ENCODE data around the gene NR2E3.
"Not testable (repeated sequence)": the region's sequence is repeated elsewhere in the genome, so short reads cannot be mapped to it uniquely, and the experiment has no call there.

The NR2E3 gene

DNA sequence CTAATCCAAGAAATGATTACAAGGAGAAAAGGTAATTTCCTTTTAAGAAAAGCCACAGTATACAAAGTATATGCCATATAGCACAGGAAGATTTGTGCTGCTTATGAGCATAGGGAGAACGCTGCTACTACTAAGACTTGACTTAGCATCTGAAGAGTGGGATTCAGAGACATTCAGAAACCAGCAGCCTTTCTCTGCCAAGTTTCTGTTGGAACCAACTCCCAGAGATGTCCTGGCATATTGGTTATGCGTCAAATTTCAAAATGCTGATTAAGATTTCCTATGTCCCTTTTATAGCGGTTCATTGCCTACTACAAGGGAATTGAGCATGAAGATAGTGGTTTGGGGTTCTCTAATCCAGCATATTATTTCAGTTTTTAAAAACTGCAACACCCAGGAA is 4.9 kb downstream of the NR2E3 start:
- no peak for DNase-seq (ENCODE audit: low read depth, low spot score)

DNA sequence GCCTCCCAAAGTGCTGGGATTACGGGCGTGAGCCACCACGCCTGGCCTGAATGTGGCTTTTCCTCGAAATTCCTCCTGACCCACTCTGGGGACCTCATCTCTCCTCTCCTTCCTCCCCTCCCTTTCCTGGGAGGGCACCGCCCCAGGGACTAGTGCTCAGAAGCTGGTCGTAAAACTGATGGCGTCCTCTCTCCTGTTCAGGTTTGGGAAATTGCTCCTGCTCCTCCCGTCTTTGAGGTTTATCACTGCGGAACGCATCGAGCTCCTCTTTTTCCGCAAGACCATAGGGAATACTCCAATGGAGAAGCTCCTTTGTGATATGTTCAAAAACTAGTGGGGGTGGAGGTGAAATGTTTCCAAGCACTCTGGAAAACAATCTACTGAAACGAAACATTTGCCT is 7.0 kb downstream of the NR2E3 start:
- no peak for DNase-seq (ENCODE audit: low read depth, low spot score)

DNA sequence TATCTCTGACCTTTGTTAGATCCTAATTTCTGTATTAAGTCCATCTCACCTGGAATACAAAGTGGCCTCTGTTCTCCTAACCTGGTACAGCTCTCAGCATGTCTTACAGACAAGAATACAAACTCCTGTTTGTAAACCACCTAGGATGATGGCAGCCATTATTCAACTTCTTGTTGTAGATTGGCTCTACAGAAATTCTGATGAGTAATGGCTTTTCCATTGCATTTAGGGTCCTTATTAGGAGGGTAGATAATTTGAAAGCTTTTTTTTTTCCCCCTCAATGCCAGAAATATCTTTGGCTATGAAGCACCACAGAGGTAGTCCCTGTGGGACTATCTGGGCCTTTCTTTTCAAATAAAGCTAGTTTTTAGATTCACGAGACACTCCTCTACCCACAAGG is 9.8 kb downstream of the NR2E3 start:
- DNase-seq (ENCODE audit: low read depth, low spot score) = no peak

DNA sequence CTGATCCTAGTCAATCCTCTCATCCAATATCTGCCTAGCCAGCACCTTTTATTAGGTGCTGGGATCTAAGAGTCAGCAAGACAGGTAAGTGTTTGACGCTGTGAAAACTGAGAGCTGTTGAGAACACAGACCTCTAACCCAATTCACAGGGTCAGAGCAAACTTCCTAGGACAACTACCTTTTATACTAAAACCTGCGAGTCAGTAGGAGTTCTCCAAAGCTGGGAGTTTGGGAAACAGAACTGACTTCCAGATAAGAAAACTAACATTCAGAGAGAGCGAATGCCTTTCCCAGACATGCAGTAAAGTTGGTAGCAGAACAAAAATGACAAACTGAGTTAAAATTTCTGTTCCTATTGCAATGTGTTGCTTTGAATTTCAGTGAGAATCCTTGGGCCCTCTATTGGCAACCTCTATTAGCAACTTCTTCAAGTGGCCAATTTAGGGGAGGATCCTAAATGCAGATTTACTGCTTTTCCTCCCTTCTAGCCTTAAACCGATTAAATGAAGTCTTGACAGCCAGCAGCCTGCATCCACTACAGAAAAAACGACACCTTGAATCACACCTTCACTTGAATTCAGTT is 11.3 kb downstream of the NR2E3 start:
- DNase-seq (ENCODE audit: low read depth, low spot score) = no peak

DNA sequence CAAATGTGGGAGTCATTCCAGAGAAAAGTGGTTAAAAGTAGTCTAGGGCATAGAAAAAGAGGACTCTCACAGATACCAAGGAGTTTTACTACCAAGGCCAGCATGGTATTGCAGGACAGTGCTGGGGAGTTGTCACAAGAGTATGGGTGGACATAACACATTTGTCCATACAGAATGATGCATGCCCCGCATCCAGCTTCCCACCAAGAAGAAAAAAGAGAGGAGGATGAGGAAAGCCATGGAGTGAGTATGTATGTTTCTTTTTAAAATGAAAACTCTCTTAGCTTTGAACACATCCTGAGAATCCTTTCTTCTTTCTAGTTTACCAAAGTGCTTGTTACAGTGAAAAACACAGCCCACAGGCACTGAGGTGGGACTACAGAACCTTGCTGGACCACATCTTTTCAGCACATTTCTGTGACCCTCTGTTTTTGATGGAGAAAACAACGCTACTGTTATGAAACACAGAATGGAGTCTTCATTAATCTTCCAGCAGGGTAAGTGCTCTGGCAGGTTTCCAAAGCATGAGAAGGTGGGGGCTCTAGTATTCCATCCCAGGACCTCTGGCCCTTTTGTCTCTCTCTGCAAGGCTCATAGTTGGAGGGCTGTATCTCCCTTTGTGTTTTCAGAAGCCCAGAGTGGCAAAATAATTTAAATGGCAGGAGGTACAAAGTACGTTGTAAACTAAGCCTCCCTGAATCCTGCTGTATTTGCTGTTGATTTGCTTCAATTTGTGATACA is 12.7 kb downstream of the NR2E3 start:
- DNase-seq (ENCODE audit: low read depth, low spot score) = no peak

DNA sequence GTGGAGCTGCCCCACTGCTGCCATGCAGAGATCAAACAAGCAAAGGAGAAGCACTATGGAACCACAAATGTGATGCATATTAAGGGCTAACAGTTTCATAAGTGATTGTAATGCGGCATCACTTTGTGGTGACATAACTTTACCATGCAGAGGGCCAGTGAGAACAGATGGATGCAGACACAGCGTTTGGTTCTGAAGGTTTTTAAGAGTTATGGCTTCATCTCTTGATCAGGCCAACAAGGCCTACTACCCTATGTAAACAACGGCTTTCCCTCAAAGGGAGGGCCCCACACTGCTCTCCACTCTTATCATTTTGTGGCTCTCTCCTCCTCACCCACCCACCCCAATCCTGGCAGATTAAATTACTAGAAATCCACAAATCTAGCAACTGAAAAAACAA is 13.4 kb downstream of the NR2E3 start:
- no peak for DNase-seq (ENCODE audit: low read depth, low spot score)

DNA sequence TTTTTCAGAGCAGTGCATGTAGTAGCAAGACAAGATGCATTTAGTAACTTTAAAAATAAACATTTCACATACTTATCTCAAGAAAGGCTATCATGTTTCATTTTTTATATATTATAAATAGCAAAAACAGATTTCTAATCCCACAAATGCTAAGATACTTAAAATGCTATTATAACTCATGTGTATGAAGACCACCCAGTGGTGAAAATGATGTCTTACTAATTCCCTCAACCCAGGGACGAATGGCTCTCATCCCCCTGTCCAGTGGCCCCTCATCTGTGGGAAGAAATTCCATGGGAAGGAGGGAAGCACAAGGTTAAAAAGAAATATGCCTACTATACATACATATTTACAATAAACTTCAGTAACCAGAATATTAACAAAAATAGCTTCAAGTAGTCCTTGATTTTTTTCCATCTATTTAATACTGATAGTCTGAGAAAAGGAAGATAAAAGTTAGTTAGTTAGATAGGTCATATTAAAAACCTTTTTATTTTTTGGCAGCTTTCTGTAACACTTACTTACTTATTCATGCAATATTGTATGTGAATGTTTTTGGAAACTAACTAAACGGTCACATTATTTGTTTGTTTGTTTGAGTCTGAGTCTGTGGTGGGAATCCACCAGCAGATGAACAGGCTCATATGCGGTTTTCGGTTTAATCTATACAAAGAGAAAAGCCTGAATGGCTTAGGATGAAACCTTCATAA is 14.8 kb downstream of the NR2E3 start:
- no peak for DNase-seq (ENCODE audit: low read depth, low spot score)

DNA sequence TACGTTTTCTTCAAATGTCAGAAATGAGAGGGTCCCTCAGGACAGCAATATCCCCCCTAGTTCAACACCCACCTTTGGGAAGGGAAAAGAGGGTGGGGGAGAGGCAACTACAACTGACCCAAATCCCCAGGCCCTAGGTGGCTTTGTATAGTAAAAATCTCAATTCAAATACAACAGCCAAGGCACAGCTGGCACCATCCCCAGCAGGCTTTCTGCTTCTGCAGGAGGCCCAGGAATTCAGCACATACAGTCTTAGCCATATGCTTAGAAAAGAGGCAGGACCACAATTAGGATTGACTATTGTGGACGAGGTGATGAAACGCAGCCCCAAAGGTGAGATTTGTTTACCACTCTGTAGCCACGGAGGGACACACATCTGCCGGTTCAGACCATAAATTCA is 15.8 kb downstream of the NR2E3 start:
- DNase-seq (ENCODE audit: low read depth, low spot score) = no peak

DNA sequence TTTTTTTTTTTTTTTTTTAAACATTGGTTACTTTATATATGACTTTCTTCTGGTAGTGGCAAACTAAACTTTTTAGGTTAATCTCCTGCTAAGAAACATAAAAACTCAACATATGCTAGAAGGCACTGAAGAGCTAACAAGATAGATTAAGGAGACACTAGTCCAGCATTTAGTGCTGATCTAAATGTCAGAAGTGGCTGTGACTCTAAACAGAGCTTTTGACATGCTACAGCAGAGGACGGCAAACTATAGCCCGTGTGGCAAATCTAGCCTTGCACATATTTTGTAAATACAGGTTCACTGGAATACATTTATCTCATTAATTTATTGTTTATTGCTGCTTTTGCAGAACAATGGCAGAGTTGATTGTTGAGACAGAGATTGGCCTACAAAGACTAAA is 20.6 kb downstream of the NR2E3 start:
- DNase-seq (ENCODE audit: low read depth, low spot score) = no peak

DNA sequence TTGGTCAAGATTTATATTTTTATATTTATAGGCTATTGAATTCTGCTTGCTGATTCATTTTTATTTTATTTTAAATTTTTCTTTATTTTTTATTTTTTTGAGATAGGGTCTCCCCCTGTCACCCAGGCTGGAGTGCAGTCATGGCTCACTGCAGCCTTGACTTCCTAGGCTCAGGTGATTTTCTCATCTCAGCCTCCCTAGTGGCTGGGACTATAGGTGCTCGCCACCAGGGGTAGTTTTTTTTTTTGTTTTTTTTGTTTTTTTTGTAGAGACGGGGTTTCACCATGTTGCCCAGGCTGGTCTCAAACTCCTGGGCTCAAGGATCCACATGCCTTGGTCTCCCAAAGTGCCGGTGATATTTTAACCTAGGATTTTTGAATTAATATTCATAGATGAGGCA is 31.2 kb downstream of the NR2E3 start:
- no peak for DNase-seq (ENCODE audit: low read depth, low spot score)

DNA sequence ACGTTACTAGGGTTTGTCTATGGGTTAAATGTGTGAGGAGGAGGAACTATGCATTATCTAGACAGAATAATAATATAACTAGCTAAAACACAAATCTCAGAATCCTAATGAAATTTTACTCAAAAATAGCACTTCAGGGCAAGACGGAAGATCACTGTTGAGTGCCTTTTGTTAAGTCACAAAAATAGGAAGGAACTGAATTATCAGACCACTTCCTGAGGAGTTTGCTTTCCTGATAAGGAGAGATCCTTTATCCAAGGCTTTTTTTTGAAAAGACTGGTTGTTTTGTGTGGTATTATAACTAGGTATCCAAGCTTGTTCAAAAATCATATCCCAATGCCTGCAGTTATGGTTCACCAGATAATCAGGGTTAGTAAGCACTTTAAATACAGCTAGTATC is 34.6 kb downstream of the NR2E3 start:
- no peak for DNase-seq (ENCODE audit: low read depth, low spot score)

DNA sequence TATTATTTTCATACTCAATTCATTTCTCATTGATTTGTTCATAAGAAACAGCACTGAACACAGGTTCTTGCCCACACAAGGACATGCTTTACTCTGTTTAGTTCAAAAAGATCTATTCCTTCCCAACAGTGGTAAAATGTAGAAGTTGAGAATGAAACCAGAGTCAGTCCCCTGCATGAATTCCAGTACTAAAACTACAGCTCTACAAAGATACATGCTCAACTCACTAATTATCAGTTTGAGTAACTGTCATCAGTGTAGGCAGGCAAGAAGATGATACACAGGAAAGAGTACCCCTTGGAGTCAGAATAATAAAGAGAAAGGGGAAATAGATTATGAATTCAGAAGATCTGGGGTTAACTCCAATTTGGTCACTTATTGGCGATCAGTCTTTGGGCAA is 43.2 kb downstream of the NR2E3 start:
- DNase-seq (ENCODE audit: low read depth, low spot score) = no peak

DNA sequence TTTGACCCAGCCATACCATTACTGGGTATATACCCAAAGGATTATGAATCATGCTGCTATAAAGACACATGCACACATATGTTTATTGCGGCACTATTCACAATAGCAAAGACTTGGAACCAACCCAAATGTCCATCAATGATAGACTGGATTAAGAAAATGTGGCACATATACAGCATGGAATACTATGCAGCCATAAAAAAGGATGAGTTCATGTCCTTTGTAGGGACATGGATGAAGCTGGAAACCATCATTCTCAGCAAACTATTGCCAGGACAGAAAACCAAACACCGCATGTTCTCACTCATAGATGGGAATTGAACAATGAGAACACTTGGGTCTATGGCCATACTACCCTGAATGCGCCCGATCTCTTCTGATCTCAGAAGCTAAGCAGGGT is 47.9 kb downstream of the NR2E3 start:
- not testable (repeated sequence) for DNase-seq (ENCODE audit: low read depth, low spot score)
